Chondrocyte (in vitro differentiated cells): Measurements from ENCODE around the gene BCL2L12. TPM values are rescaled to one million over a fixed set of nuclear protein-coding genes. Genes with fewer than 3 reads are reported as not detected.

Source experiments
- DNase-seq: peaks from one replicate; pipeline ENCODE4 v3.0.0; 2021; ENCODE audit warnings: mixed read lengths, low spot score
- H3K27ac Mint-ChIP-seq: one replicate; pipeline ENCODE4 v1.8.0; 2021; ENCODE audit warnings: mild to moderate bottlenecking, moderate library complexity, mixed read lengths; ENCODE audit not compliant: unreplicated experiment
- H3K27me3 Mint-ChIP-seq: 2 replicates; pipeline ENCODE4 v1.8.0; 2021; ENCODE audit warnings: low read depth, mixed read lengths
- H3K36me3 Mint-ChIP-seq: 2 replicates; pipeline ENCODE4 v1.8.0; 2021; ENCODE audit warnings: low read depth, mixed read lengths
- H3K4me1 Mint-ChIP-seq: 2 replicates; pipeline ENCODE4 v1.8.0; 2021; ENCODE audit warnings: low read depth, mild to moderate bottlenecking, mixed read lengths
- H3K4me3 Mint-ChIP-seq: one replicate; pipeline ENCODE4 v1.8.0; 2021; ENCODE audit warnings: mild to moderate bottlenecking, moderate library complexity, mixed read lengths; ENCODE audit not compliant: unreplicated experiment
- H3K9me3 Mint-ChIP-seq: 2 replicates; pipeline ENCODE4 v1.8.0; 2021; ENCODE audit warnings: low read depth, mixed read lengths
- total RNA-seq: library from RNA; stranded (reverse); gene quantifications from 3 replicates; pipeline ENCODE4 v1.2.1, GENCODE V29; 2021
- TF ChIP-seq, protein P1 (sequence below): fragments of 200-600 bp; sonication (generic); IDR thresholded peaks from 2 replicates; pipeline ENCODE4 v1.5.0; 2021; ENCODE audit warnings: antibody characterized with exemption, mild to moderate bottlenecking, moderate library complexity

The BCL2L12 gene
- total RNA-seq, 1 donor from 2014 or later = 18.3 TPM

DNA sequence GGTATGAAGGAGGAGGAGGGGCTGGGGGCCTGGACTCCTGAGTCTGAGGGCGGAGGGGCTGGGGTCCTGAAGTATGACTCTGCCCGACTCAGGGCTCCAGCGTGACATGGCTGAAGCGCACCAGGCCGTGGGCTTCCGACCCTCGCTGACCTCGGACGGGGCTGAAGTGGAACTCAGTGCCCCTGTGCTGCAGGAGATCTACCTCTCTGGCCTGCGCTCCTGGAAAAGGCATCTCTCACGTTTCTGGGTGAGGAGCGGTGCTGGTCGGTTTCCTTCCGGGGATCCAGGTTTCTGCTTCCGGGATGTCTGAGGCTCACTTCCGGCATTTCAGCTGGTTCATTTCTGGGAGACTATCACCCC lies 26.4 kb downstream of the BCL2L12 start:
- H3K36me3 Mint-ChIP-seq = peaks cover 4% of the 10 kb centered on the region
- H3K9me3 Mint-ChIP-seq = no peaks in the 10 kb centered on the region
- no peaks in the 10 kb centered on the region for H3K27me3 Mint-ChIP-seq
- no peak overlapping the region for H3K27ac Mint-ChIP-seq
- TF ChIP-seq, protein P1, sequence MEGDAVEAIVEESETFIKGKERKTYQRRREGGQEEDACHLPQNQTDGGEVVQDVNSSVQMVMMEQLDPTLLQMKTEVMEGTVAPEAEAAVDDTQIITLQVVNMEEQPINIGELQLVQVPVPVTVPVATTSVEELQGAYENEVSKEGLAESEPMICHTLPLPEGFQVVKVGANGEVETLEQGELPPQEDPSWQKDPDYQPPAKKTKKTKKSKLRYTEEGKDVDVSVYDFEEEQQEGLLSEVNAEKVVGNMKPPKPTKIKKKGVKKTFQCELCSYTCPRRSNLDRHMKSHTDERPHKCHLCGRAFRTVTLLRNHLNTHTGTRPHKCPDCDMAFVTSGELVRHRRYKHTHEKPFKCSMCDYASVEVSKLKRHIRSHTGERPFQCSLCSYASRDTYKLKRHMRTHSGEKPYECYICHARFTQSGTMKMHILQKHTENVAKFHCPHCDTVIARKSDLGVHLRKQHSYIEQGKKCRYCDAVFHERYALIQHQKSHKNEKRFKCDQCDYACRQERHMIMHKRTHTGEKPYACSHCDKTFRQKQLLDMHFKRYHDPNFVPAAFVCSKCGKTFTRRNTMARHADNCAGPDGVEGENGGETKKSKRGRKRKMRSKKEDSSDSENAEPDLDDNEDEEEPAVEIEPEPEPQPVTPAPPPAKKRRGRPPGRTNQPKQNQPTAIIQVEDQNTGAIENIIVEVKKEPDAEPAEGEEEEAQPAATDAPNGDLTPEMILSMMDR = no peak
- H3K4me1 Mint-ChIP-seq = peaks cover 28% of the 10 kb centered on the region
- no peak for DNase-seq
- peak overlapping the region; percentile 36 for H3K4me3 Mint-ChIP-seq

DNA sequence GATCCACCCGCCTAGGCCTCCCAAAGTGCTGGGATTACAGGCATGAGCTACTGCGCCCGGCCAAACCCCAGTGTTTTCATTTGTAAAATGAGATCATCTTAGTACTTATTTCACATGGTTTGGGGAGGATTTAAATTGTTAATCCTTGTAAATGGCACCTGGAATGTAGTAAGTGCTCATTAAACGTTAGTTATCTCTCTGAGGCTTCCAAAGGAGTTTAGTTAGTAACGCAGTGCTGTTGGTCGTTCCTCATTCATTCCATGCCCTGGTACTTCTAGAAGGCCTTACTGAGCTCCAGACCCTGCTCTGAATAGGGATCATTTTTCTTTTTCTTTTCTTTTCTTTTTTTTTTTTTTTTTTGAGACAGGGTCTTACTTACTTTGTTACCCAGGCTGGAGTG lies 30.4 kb downstream of the BCL2L12 start:
- H3K27me3 Mint-ChIP-seq = no peaks in the 10 kb centered on the region
- H3K36me3 Mint-ChIP-seq = peaks cover 2% of the 10 kb centered on the region
- H3K4me3 Mint-ChIP-seq = no peak overlapping the region
- TF ChIP-seq, protein P1 = no peak
- peaks cover 12% of the 10 kb centered on the region for H3K4me1 Mint-ChIP-seq
- H3K9me3 Mint-ChIP-seq = no peaks in the 10 kb centered on the region
- no peak for DNase-seq
- H3K27ac Mint-ChIP-seq = no peak overlapping the region

DNA sequence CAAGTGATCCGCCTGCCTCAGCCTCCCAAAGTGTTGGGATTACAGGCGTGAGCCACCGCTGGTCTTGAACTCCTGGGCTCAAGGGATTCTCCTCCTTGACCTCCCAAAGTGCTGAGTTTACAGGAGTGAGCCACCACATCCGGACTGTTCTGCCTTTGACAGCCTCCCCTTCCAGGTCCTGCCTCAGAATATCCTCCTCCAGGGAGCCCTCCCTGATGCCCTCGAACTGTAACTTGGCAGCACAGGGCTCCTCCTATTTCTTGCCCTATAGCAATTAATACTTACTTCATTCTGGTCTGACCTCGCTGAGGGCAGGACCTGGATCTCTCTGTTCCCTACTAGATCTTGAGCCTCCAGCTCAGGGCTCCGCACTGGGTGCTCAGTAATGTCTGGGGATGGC lies 31.1 kb downstream of the BCL2L12 start:
- Mint-ChIP-seq H3K4me3 (no peak overlapping the region), H3K4me1 (peaks cover 6% of the 10 kb centered on the region), H3K27me3 (no peaks in the 10 kb centered on the region), H3K9me3 (no peaks in the 10 kb centered on the region), H3K27ac (no peak overlapping the region), H3K36me3 (peaks cover 2% of the 10 kb centered on the region)
- DNase-seq = no peak
- TF ChIP-seq, protein P1 = no peak

DNA sequence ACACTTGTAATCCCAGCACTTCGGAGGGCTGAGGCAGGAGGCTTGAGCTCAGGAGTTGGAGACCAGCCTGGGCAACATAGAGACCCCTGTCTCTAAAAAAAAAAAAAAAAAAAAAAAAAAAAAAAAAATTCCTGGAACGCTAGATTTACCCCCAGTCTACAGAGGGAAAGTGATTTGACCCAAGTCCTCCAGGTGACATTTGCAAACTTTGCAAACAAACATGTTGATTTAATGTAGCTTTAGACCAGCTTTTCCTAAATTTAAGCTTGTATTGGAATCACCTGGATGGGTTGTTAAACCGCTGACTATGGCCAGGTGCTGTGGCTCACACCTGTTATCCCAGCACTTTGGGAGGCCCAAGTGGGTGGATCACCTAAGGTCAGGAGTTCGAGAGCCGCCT lies 33.6 kb downstream of the BCL2L12 start:
- Mint-ChIP-seq H3K9me3 (no peaks in the 10 kb centered on the region), H3K27me3 (no peaks in the 10 kb centered on the region), H3K4me3 (no peak overlapping the region), H3K36me3 (peaks cover 4% of the 10 kb centered on the region), H3K27ac (no peak overlapping the region), H3K4me1 (no peaks in the 10 kb centered on the region)
- TF ChIP-seq, protein P1 = no peak
- no peak for DNase-seq

DNA sequence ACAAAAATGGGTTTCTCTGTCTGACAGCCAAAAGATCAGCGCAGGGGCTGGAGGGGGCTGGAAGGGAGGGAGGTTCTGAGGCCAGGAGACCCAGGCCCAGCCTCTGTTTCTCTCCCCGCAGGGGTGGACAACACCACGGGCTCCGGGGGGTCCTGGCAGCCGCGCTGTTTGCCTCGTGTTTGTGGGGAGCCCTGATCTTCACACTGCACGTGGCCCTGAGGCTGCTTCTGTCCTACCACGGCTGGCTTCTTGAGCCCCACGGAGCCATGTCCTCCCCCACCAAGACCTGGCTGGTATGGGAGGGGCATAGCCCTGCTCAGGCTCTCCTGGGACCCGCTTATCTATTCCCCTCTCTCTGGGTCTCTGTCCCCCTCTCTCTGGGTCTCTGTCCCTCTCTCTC lies 34.8 kb downstream of the BCL2L12 start:
- Mint-ChIP-seq H3K27ac (no peak overlapping the region), H3K4me1 (no peaks in the 10 kb centered on the region), H3K36me3 (peaks cover 4% of the 10 kb centered on the region), H3K27me3 (no peaks in the 10 kb centered on the region), H3K4me3 (no peak overlapping the region), H3K9me3 (no peaks in the 10 kb centered on the region)
- no peak for DNase-seq
- TF ChIP-seq, protein P1 = no peak
